WI38 (cell line): ENCODE results near the gene HS2ST1.

Source experiments
- H3K4me3 ChIP-seq: 2 replicates; pipeline ENCODE4 v1.5.1; 2011; ENCODE audit warnings: low read depth, mild to moderate bottlenecking, control low read depth, low read length
- CTCF ChIP-seq: IDR thresholded peaks from 2 replicates; pipeline ENCODE4 v1.5.1; 2012; ENCODE audit warnings: low read depth, mild to moderate bottlenecking, control low read depth, low read length

Gene HS2ST1

DNA sequence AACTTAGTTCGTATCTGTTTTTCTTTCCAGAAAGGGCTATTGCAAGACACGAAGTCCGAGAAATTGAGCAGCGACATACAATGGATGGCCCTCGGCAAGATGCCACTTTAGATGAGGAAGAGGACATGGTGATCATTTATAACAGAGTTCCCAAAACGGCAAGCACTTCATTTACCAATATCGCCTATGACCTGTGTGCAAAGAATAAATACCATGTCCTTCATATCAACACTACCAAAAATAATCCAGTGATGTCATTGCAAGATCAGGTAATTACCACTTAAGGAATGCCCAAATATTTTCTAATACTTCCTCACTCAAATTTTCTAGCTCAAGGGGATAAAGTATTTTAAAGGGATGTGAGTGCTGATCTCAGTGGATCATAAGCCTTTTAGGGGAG lies 158.5 kb downstream of the HS2ST1 start:
- TF ChIP-seq CTCF, result no peak
- H3K4me3 ChIP-seq, result no peak overlapping the region

DNA sequence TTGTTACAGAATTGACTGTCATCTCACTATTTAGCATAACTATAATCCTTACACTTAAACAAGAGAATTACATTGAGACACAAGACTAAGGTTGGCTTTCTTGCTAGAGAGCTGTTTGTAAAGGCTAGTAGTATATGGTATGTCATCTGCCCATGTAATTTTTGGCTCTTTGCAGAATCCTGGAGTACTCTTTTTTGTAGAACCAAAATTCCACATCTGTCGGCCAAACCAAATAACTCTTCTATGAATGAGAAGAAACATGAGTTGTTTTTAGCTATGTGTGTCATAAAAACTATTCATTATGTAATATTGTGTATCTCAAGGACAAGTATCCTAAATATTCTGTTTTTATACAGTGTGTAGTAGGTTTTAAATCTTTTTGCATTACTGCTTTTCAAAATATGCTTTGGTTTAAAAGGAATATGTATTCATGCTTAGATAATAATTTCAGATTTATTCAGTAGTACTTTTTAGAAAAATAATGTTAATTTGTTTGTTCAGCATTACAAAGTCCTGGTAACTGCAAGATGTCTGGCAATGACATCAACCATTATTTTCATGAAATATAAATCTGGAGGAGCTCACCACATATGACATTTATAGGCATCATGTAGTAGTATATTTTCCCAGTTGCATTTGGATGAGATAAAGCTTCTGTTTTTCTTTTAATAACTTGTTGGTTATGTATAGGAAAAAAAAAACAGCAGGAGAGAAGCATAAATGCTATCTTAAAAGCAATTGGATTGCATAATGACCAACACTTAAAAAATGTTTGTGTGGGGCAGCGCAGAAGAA lies 159.8 kb downstream of the HS2ST1 start:
- no peak for TF ChIP-seq CTCF
- H3K4me3 ChIP-seq, result no peak overlapping the region

- no peak overlapping the region for H3K4me3 ChIP-seq
- TF ChIP-seq CTCF, result no peak
Observed at GRCh38 chr1:87077959-87078639, 163.7 kb downstream of the HS2ST1 start.

DNA sequence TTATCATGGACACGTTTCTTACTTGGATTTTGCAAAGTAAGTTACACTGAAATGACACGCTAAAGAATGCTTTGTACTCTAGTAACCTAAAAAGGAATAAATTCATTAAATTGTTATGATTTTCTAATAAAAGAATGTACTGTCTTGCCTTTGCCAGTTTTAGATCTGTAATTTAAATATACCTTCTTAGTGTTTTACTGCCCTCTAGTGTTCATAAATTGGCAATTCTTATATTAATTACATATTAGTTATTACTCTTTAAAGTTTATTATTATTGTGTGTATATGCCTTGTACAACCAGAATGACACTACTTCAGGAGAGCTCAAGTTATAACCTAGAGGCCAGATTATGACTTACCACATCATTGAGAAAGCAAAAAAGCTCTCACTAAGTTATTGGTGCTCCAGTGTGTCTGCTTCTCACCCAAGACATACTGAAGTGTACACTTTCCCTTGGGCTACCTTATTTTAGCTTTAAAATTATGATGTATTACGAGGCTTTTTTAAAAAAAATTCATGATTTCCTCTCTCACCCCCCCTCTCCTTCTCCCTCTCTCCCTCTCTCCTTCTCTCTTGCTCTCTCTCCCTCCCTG lies 169.9 kb downstream of the HS2ST1 start:
- no peak overlapping the region for H3K4me3 ChIP-seq
- TF ChIP-seq CTCF, result peak; percentile 7; the same call in 1 of the 2 replicates

- no peak overlapping the region for H3K4me3 ChIP-seq
- TF ChIP-seq CTCF, result no peak
Observed at GRCh38 chr1:87086120-87086519, 171.7 kb downstream of the HS2ST1 start.

GRCh38 chr1:87089070-87089736 lies 174.8 kb downstream of the HS2ST1 start:
- no peak overlapping the region for H3K4me3 ChIP-seq
- no peak for TF ChIP-seq CTCF
